Measurements from ENCODE around the gene RERG.
"Not testable (repeated sequence)": the region's sequence is repeated elsewhere in the genome, so short reads cannot be mapped to it uniquely, and the experiment has no call there.

RERG gene

GRCh38 chr12:15143467-15143866 is 77.8 kb downstream of the RERG start:
- DNase-seq (ENCODE audit: low read depth in 2 of 2) = no peak

GRCh38 chr12:15142711-15143110 is 78.5 kb downstream of the RERG start:
- no peak for DNase-seq (ENCODE audit: low read depth in 2 of 2)

GRCh38 chr12:15131431-15131830 is 89.8 kb downstream of the RERG start:
- DNase-seq (ENCODE audit: low read depth in 2 of 2) = no peak

- no peak for DNase-seq (ENCODE audit: low read depth in 2 of 2)
Measured at GRCh38 chr12:15130541-15130940, 90.7 kb downstream of the RERG start.

GRCh38 chr12:15123401-15123800 is 97.8 kb downstream of the RERG start:
- DNase-seq (ENCODE audit: low read depth in 2 of 2) = no peak

- DNase-seq (ENCODE audit: low read depth in 2 of 2) = no peak
Measured at GRCh38 chr12:15122344-15122743, 98.9 kb downstream of the RERG start.

GRCh38 chr12:15118955-15119354 is 102.3 kb downstream of the RERG start:
- DNase-seq (ENCODE audit: low read depth in 2 of 2) = no peak

- DNase-seq (ENCODE audit: low read depth in 2 of 2) = no peak
Measured at GRCh38 chr12:15116983-15117382, 104.2 kb downstream of the RERG start.

- DNase-seq (ENCODE audit: low read depth in 2 of 2) = no peak
Measured at GRCh38 chr12:15116086-15116485, 105.1 kb downstream of the RERG start.

- DNase-seq (ENCODE audit: low read depth in 2 of 2) = no peak
Measured at GRCh38 chr12:15115434-15115833, 105.8 kb downstream of the RERG start.

- no peak for DNase-seq (ENCODE audit: low read depth in 2 of 2)
Measured at GRCh38 chr12:15114501-15114900, 106.7 kb downstream of the RERG start.

- DNase-seq (ENCODE audit: low read depth in 2 of 2) = no peak
Measured at GRCh38 chr12:15092826-15093225, 128.4 kb downstream of the RERG start.

- no peak for DNase-seq (ENCODE audit: low read depth in 2 of 2)
Measured at GRCh38 chr12:15090441-15090840, 130.8 kb downstream of the RERG start.

GRCh38 chr12:15088105-15088504 is 133.1 kb downstream of the RERG start:
- no peak for DNase-seq (ENCODE audit: low read depth in 2 of 2)

- not testable (repeated sequence) for DNase-seq (ENCODE audit: low read depth in 2 of 2)
Measured at GRCh38 chr12:15077751-15078150, 143.5 kb downstream of the RERG start.

- DNase-seq (ENCODE audit: low read depth in 2 of 2) = no peak
Measured at GRCh38 chr12:15074351-15074750, 146.9 kb downstream of the RERG start.

GRCh38 chr12:15059123-15059522 is 162.1 kb downstream of the RERG start:
- DNase-seq (ENCODE audit: low read depth in 2 of 2) = no peak
